ENCODE data around the gene CITED4.

The CITED4 gene

GRCh38 chr1:40862008-40862863, at the start of gene CITED4:
Gene CITED4 (minus strand): TSS chr1:40862363. CDS start chr1:40862127, 236 bp downstream.
- Histone ChIP-seq H3K9ac (no peak within 1 kb of the TSS), H3K4me2 (ENCODE audit: low read length) (peak within 1 kb of the TSS; percentile 70), H3K4me1 (no peaks in the 10 kb centered on the region), H3K36me3 (ENCODE audit: control insufficient read depth, insufficient read depth, low read length) (no peaks in the 10 kb centered on the region), H2AFZ (peak within 1 kb of the TSS; percentile 73), H3K27ac (no peak within 1 kb of the TSS), H3K4me3 (ENCODE audit: low read depth, low read length) (peak within 1 kb of the TSS; percentile 62), H3K9me3 (ENCODE audit: control insufficient read depth, low read length) (no peaks in the 10 kb centered on the region), H3K79me2 (no peaks in the 10 kb centered on the region), H3K27me3 (ENCODE audit: control insufficient read depth, insufficient read depth, low read length) (no peaks in the 10 kb centered on the region)
- no peak for TF ChIP-seq CTCF (IDR thresholded peaks at IDR 0.05)

GRCh38 chr1:40911105-40911504, 48.9 kb upstream of the CITED4 start:
- Histone ChIP-seq H3K4me1 (no peaks in the 10 kb centered on the region), H3K79me2 (no peaks in the 10 kb centered on the region), H3K9me3 (ENCODE audit: control insufficient read depth, low read length) (no peaks in the 10 kb centered on the region), H2AFZ (no peak overlapping the region), H3K36me3 (ENCODE audit: control insufficient read depth, insufficient read depth, low read length) (no peaks in the 10 kb centered on the region), H3K4me2 (ENCODE audit: low read length) (no peak overlapping the region), H3K27me3 (ENCODE audit: control insufficient read depth, insufficient read depth, low read length) (no peaks in the 10 kb centered on the region), H3K9ac (no peak overlapping the region), H3K27ac (no peak overlapping the region), H3K4me3 (ENCODE audit: low read depth, low read length) (no peak overlapping the region)
- TF ChIP-seq CTCF (IDR thresholded peaks at IDR 0.05), result no peak

- no peak for TF ChIP-seq CTCF (IDR thresholded peaks at IDR 0.05)
- H3K9me3 ChIP-seq (ENCODE audit: control insufficient read depth, low read length), result no peaks in the 10 kb centered on the region
- H3K27ac ChIP-seq, result no peak overlapping the region
- no peak overlapping the region for H3K9ac ChIP-seq
- no peak overlapping the region for H2AFZ ChIP-seq
- H3K4me2 ChIP-seq (ENCODE audit: low read length), result no peak overlapping the region
- H3K4me3 ChIP-seq (ENCODE audit: low read depth, low read length), result no peak overlapping the region
- H3K27me3 ChIP-seq (ENCODE audit: control insufficient read depth, insufficient read depth, low read length), result no peaks in the 10 kb centered on the region
- no peaks in the 10 kb centered on the region for H3K79me2 ChIP-seq
- H3K36me3 ChIP-seq (ENCODE audit: control insufficient read depth, insufficient read depth, low read length), result no peaks in the 10 kb centered on the region
- no peaks in the 10 kb centered on the region for H3K4me1 ChIP-seq
Observed at GRCh38 chr1:40909281-40909680, 47.1 kb upstream of the CITED4 start.

GRCh38 chr1:40908350-40908749, 46.2 kb upstream of the CITED4 start:
- H3K4me2 ChIP-seq (ENCODE audit: low read length), result no peak overlapping the region
- H3K79me2 ChIP-seq, result no peaks in the 10 kb centered on the region
- H3K9me3 ChIP-seq (ENCODE audit: control insufficient read depth, low read length), result no peaks in the 10 kb centered on the region
- no peak overlapping the region for H3K27ac ChIP-seq
- no peak overlapping the region for H2AFZ ChIP-seq
- no peak for TF ChIP-seq CTCF (IDR thresholded peaks at IDR 0.05)
- no peaks in the 10 kb centered on the region for H3K36me3 ChIP-seq (ENCODE audit: control insufficient read depth, insufficient read depth, low read length)
- no peaks in the 10 kb centered on the region for H3K4me1 ChIP-seq
- H3K4me3 ChIP-seq (ENCODE audit: low read depth, low read length), result no peak overlapping the region
- no peak overlapping the region for H3K9ac ChIP-seq
- H3K27me3 ChIP-seq (ENCODE audit: control insufficient read depth, insufficient read depth, low read length), result no peaks in the 10 kb centered on the region

- Histone ChIP-seq H3K9me3 (ENCODE audit: control insufficient read depth, low read length) (no peaks in the 10 kb centered on the region), H3K36me3 (ENCODE audit: control insufficient read depth, insufficient read depth, low read length) (no peaks in the 10 kb centered on the region), H3K9ac (no peak overlapping the region), H3K27me3 (ENCODE audit: control insufficient read depth, insufficient read depth, low read length) (no peaks in the 10 kb centered on the region), H3K4me3 (ENCODE audit: low read depth, low read length) (no peak overlapping the region), H3K4me2 (ENCODE audit: low read length) (no peak overlapping the region), H3K4me1 (no peaks in the 10 kb centered on the region), H3K27ac (no peak overlapping the region), H2AFZ (no peak overlapping the region), H3K79me2 (no peaks in the 10 kb centered on the region)
- no peak for TF ChIP-seq CTCF (IDR thresholded peaks at IDR 0.05)
Observed at GRCh38 chr1:40907899-40908298, 45.7 kb upstream of the CITED4 start.
